ENCODE results near the gene CYRIA.

DNA sequence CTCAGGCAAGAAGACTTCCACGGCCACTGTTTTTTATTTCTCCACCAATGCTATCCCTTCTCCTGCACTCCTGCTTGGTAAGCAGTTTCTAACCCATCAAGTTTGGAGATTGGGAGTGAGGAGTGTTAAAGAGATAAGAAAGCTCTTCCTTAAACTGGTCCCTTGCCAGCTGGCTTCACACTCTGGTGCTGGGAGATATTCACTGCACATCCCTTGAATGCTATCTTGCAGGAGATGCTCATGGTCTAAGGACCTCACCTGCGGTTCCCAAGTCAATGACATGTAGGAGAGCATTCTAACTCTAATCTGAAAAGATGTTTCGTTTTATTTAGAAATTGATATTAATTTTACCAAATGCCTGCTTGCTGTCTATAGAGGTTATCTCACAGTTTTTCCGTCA, 28.2 kb upstream of the CYRIA start:
- TF ChIP-seq, protein P1, sequence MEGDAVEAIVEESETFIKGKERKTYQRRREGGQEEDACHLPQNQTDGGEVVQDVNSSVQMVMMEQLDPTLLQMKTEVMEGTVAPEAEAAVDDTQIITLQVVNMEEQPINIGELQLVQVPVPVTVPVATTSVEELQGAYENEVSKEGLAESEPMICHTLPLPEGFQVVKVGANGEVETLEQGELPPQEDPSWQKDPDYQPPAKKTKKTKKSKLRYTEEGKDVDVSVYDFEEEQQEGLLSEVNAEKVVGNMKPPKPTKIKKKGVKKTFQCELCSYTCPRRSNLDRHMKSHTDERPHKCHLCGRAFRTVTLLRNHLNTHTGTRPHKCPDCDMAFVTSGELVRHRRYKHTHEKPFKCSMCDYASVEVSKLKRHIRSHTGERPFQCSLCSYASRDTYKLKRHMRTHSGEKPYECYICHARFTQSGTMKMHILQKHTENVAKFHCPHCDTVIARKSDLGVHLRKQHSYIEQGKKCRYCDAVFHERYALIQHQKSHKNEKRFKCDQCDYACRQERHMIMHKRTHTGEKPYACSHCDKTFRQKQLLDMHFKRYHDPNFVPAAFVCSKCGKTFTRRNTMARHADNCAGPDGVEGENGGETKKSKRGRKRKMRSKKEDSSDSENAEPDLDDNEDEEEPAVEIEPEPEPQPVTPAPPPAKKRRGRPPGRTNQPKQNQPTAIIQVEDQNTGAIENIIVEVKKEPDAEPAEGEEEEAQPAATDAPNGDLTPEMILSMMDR (IDR thresholded peaks at IDR 0.05; ENCODE audit: low read depth, low read length) = no peak
- TF ChIP-seq EZH2phosphoT487 (IDR thresholded peaks at IDR 0.05; ENCODE audit: low read depth) = no peak

Measured in OCI-LY3 (cell line).